ENCODE data around the gene SIL1.

The SIL1 gene

DNA sequence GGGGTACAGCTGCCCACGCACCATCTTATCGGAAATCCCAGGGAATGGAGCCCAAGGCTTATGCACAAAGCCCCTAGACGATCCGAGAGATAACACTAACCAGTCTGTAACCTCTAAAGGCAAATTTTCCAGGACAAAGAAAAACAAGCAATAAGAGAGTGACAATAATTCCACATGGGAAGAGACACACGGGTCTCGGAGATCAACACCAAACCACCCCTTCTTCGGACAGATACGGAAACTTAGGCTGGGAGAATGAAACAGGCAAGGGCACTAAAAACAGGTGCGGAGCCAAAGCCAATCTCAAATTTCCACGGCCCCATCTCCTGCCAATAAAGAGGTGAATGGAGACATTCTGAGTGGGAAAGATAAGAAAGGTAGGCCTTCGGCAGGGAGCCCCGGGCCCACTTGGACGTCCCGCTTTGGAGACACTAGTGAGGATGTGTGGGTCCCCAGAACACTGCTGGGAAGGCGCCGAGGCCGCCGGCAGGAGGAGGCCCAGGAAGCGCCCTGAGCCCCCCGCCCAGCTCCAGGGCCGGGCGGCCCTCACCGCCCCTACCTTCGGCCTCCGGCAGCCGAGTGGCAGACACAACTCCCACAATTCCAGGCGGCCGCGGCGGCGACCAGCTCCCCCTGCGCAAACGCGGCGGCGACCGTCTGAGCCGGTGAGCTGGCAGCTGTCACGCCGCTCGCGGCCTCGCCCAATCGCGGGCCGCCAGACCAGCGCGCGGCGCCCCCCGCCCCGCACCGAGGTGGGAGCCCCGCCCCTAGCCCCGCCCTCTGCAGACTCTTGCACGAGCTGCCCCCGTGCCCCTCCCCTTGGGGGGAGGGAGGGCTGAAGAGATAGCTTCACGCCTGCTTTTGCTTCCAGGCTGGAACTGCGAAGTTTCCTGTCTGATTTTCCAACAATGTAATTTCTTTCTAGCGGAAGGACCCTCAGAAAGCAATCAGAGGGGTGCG is at the start of gene SIL1:
TSS of gene SIL1 (minus strand) at position 659 of the 960 bp plus-strand sequence. CDS start 70,525 bp downstream, outside the sequence.
- no peaks in the 10 kb centered on the region for H3K36me3 ChIP-seq
- H3K4me1 ChIP-seq (ENCODE audit: control insufficient read depth in 1 of 2, insufficient read depth in 1 of 2, low read depth in 1 of 2, low read length in 1 of 2): peaks cover 41 to 45% of the 10 kb centered on the region in 2 experiments
- H3K27me3 ChIP-seq: no peaks in the 10 kb centered on the region
- H3K4me3 ChIP-seq (ENCODE audit: low read depth in 1 of 2, low read length in 1 of 2): peak within 1 kb of the TSS; percentile 66 to 78
- no peaks in the 10 kb centered on the region for H3K9me3 ChIP-seq
- TF ChIP-seq, protein P1, sequence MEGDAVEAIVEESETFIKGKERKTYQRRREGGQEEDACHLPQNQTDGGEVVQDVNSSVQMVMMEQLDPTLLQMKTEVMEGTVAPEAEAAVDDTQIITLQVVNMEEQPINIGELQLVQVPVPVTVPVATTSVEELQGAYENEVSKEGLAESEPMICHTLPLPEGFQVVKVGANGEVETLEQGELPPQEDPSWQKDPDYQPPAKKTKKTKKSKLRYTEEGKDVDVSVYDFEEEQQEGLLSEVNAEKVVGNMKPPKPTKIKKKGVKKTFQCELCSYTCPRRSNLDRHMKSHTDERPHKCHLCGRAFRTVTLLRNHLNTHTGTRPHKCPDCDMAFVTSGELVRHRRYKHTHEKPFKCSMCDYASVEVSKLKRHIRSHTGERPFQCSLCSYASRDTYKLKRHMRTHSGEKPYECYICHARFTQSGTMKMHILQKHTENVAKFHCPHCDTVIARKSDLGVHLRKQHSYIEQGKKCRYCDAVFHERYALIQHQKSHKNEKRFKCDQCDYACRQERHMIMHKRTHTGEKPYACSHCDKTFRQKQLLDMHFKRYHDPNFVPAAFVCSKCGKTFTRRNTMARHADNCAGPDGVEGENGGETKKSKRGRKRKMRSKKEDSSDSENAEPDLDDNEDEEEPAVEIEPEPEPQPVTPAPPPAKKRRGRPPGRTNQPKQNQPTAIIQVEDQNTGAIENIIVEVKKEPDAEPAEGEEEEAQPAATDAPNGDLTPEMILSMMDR (IDR thresholded peaks at IDR 0.05): peak; percentile 31
- peak within 1 kb of the TSS; percentile 77 for H3K27ac ChIP-seq

DNA sequence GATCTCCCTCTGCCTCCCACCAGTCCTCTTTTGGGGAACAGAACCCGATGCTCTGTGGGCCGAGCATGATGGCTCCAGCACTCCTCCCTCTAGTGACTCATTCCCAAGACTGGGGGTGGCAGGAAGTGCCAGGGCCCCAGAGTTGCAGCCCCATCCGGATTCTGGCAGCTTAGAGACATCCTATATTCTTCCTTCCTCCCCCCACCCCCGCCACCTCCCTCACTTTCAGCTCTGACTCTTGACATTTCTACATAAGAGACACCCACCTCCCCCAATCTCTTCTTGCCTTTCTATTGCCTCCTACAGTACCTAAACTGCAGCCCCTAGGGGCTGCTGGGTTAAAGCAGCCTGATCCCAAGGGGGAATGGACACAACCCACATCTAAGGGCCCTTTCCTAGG is 48.2 kb upstream of the SIL1 start:
- H3K4me3 ChIP-seq (ENCODE audit: low read depth in 1 of 2, low read length in 1 of 2): no peak overlapping the region
- H3K27me3 ChIP-seq: peaks cover 5% of the 10 kb centered on the region
- TF ChIP-seq, protein P1 (IDR thresholded peaks at IDR 0.05): no peak
- H3K9me3 ChIP-seq: no peaks in the 10 kb centered on the region
- H3K4me1 ChIP-seq (ENCODE audit: control insufficient read depth in 1 of 2, insufficient read depth in 1 of 2, low read depth in 1 of 2, low read length in 1 of 2): peaks cover 11 to 13% of the 10 kb centered on the region in 2 experiments
- no peaks in the 10 kb centered on the region for H3K36me3 ChIP-seq
- H3K27ac ChIP-seq: peak overlapping the region; percentile 15

DNA sequence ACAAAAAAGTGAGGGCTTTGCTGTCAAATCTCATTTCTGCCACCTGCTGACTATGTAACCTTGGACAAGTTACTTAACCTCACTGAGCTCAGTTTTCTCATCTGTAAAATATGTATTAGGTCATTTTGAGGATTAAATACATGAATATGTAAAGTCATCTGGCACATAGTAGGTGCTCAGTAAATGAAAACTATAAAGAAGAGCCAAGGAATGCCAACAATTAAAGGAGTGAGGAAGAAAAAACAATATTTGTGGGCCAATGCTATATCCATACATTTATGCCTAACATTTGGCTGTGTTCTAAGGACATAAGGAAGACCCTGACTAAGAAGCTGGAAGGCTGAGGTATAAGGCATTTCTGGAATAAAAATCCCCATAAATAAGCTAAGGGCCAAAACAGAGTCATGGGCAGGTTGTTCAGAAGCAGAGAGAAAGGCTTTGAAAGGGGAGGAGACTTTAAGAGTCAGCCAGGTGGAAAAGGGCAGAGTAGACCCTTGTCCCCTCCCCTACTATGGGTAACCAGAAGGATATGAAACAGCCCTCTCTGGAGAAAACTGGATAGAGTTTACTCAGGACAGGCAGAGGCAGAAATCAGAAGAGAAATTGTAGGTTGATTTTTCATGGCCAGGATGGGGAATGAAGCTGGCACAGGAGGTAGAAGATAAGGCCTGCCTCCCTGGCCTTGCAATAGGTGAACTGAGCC is 47.6 kb upstream of the SIL1 start:
- Histone ChIP-seq H3K4me3 (ENCODE audit: low read depth in 1 of 2, low read length in 1 of 2) (no peak overlapping the region), H3K27ac (peak overlapping the region; percentile 15), H3K36me3 (no peaks in the 10 kb centered on the region), H3K27me3 (peaks cover 11% of the 10 kb centered on the region), H3K9me3 (no peaks in the 10 kb centered on the region), H3K4me1 (ENCODE audit: control insufficient read depth in 1 of 2, insufficient read depth in 1 of 2, low read depth in 1 of 2, low read length in 1 of 2) (peaks cover 11 to 13% of the 10 kb centered on the region in 2 experiments)
- TF ChIP-seq, protein P1 (IDR thresholded peaks at IDR 0.05): no peak

DNA sequence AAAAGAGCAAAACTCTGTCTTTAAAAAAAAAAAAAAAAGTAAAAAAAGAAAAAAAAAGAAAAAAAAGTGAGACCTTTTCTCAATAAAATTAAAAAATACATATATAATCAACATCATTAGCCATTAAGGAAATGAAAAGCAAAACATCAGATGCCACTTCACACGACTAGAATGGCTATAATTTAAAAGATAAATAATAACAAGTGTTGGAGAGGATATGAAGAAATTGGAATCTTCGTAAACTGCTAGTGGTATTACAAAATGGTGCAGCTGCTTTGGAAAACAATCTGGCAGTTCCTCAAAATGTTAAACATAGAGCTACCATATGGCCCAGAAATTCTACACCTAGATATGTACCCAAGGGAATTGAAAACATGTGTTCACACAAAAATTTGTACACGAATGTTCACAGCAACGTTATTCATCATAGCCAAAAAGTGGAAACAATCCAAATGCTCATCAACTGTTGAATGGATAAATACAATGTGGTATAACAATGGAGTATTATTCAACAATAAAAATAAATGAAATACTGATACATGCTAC is 45.3 kb upstream of the SIL1 start:
- TF ChIP-seq, protein P1 (IDR thresholded peaks at IDR 0.05): no peak
- H3K27ac ChIP-seq: no peak overlapping the region
- H3K9me3 ChIP-seq: no peaks in the 10 kb centered on the region
- H3K4me1 ChIP-seq (ENCODE audit: control insufficient read depth in 1 of 2, insufficient read depth in 1 of 2, low read depth in 1 of 2, low read length in 1 of 2): peaks cover 11 to 13% of the 10 kb centered on the region in 2 experiments
- H3K4me3 ChIP-seq (ENCODE audit: low read depth in 1 of 2, low read length in 1 of 2): no peak overlapping the region
- H3K36me3 ChIP-seq: no peaks in the 10 kb centered on the region
- H3K27me3 ChIP-seq: peaks cover 11% of the 10 kb centered on the region

DNA sequence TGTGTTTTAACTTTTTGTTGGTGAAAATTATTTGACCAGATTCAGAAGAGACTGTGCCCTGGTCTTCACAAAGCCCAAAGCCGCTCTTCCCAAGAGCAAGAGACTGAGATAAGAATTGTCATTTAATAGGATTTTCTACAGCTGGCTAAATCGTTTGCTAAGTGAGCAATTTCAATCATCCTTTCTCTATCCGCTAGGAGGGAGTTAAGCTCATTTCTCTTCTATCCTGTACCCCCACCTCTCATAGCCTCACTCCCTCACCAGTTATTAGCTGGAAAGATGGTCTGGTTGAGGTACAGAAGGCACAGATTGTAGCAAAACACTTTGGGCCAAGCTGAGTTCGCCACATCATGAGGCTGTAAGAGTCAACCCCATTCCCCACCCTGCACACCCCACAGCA is 43.0 kb upstream of the SIL1 start:
- no peak overlapping the region for H3K27ac ChIP-seq
- no peaks in the 10 kb centered on the region for H3K36me3 ChIP-seq
- H3K9me3 ChIP-seq: no peaks in the 10 kb centered on the region
- TF ChIP-seq, protein P1 (IDR thresholded peaks at IDR 0.05): no peak
- no peak overlapping the region for H3K4me3 ChIP-seq (ENCODE audit: low read depth in 1 of 2, low read length in 1 of 2)
- peaks cover 3 to 7% of the 10 kb centered on the region in 2 experiments for H3K4me1 ChIP-seq (ENCODE audit: control insufficient read depth in 1 of 2, insufficient read depth in 1 of 2, low read depth in 1 of 2, low read length in 1 of 2)
- peaks cover 11% of the 10 kb centered on the region for H3K27me3 ChIP-seq

Measured in neutrophil (primary cell).